HG02763 (cell line): ENCODE measurements around the gene KLK8.
"Not testable (repeated sequence)": the region's sequence is repeated elsewhere in the genome, so short reads cannot be mapped to it uniquely, and the experiment has no call there.

Experiments
- ATAC-seq: cut with Tn5 transposase; IDR thresholded peaks from one replicate; pipeline ENCODE4 v1.9.1; 2021; ENCODE audit warnings: mild to moderate bottlenecking, moderate library complexity; ENCODE audit not compliant: unreplicated experiment

KLK8 gene

GRCh38 chr19:50984416-50984815 is 17.0 kb downstream of the KLK8 start:
- not testable (repeated sequence) for ATAC-seq

GRCh38 chr19:50983625-50984292 is 17.6 kb downstream of the KLK8 start, which contains the start of gene KLK7:
Gene KLK7 (minus strand): TSS chr19:50983917. CDS start chr19:50982399, 1,518 bp downstream.
- no peak for ATAC-seq

- ATAC-seq = no peak
These were observed 19.2 kb downstream of the KLK8 start for GRCh38 chr19:50982186-50982585.

- ATAC-seq = no peak
These were observed 19.7 kb downstream of the KLK8 start for GRCh38 chr19:50981587-50982146.

GRCh38 chr19:50980208-50980607 is 21.2 kb downstream of the KLK8 start:
- ATAC-seq = no peak

- ATAC-seq = no peak
These were observed 21.6 kb downstream of the KLK8 start for GRCh38 chr19:50979758-50980157.

- no peak for ATAC-seq
These were observed 22.5 kb downstream of the KLK8 start for GRCh38 chr19:50978772-50979390.

GRCh38 chr19:50977626-50978025 is 23.8 kb downstream of the KLK8 start:
- ATAC-seq = no peak

- ATAC-seq = no peak
These were observed 25.6 kb downstream of the KLK8 start for GRCh38 chr19:50975766-50976165.

GRCh38 chr19:50974702-50975556 is 26.5 kb downstream of the KLK8 start:
- ATAC-seq = no peak

- ATAC-seq = no peak
These were observed 28.5 kb downstream of the KLK8 start for GRCh38 chr19:50972795-50973376.

- ATAC-seq = not testable (repeated sequence)
These were observed 31.6 kb downstream of the KLK8 start for GRCh38 chr19:50969810-50970209.

- ATAC-seq = no peak
These were observed 32.0 kb downstream of the KLK8 start, which contains the start of gene KLK6 for GRCh38 chr19:50969413-50969760. Gene KLK6 (minus strand): TSS chr19:50969591. CDS start chr19:50968104, 1,487 bp downstream.

GRCh38 chr19:50968716-50969412 is 32.5 kb downstream of the KLK8 start:
- no peak for ATAC-seq

- ATAC-seq = no peak
These were observed 33.3 kb downstream of the KLK8 start for GRCh38 chr19:50967929-50968715.

- ATAC-seq = no peak
These were observed 37.1 kb downstream of the KLK8 start for GRCh38 chr19:50964266-50964665.

GRCh38 chr19:50963381-50963780 is 38.0 kb downstream of the KLK8 start:
- ATAC-seq = no peak

- ATAC-seq = no peak
These were observed 39.2 kb downstream of the KLK8 start for GRCh38 chr19:50962245-50962644.

GRCh38 chr19:50959731-50960500 is 41.5 kb downstream of the KLK8 start:
- ATAC-seq = no peak
